ENCODE measurements around the gene COX7A2L.
"Not testable (repeated sequence)": the region's sequence is repeated elsewhere in the genome, so short reads cannot be mapped to it uniquely, and the experiment has no call there.

Gene COX7A2L

GRCh38 chr2:42359304-42359964 lies 1.6 kb downstream of the COX7A2L start:
- H3K4me1 ChIP-seq (ENCODE audit: control extremely low read depth in 1 of 4, control insufficient read depth in 4 of 4, insufficient read depth in 4 of 4, low read length in 3 of 4) = peaks cover 22 to 31% (median 26%) of the 10 kb centered on the region in 4 experiments
- no peaks in the 10 kb centered on the region for H3K27me3 ChIP-seq (replicated peaks in 2 of 5; ENCODE audit: control insufficient read depth in 4 of 5, insufficient read depth in 5 of 5, low read length in 4 of 5)
- peak overlapping the region in 6 of 7 experiments; percentile 92 to 99 (median 96) for H3K4me3 ChIP-seq (ENCODE audit: control insufficient read depth in 1 of 7, extremely low read depth in 1 of 7, insufficient read depth in 4 of 7, low read depth in 2 of 7, low read length in 6 of 7)
- H3K27ac ChIP-seq (ENCODE audit: insufficient read depth in 1 of 2, low read depth in 1 of 2, low read length in 2 of 2, poor library complexity in 1 of 2, severe bottlenecking in 2 of 2) = peak overlapping the region in 1 of 2 experiments; percentile 96
- H3K36me3 ChIP-seq (ENCODE audit: control insufficient read depth in 4 of 4, insufficient read depth in 4 of 4, low read length in 3 of 4) = peaks cover 0 to 2% (median 1%) of the 10 kb centered on the region in 4 experiments
- WGBS (ENCODE audit: insufficient coverage) = 6% methylated on average over 3 of the region's 6 CpGs
- DNase-seq = no peak
- CTCF ChIA-PET = no interaction called here
- no peaks in the 10 kb centered on the region for H3K9me3 ChIP-seq (ENCODE audit: control extremely low read depth in 1 of 5, control insufficient read depth in 4 of 5, insufficient read depth in 2 of 5, low read depth in 1 of 5, low read length in 4 of 5)
- POLR2A ChIA-PET = interaction anchor here (0.6 kb wide), 1 partner anchor 307 kb away, joined by 3 read pairs; no protein-coding TSS in a partner anchor

- ChIA-PET CTCF (interaction anchor here (1.0 to 1.6 kb wide), 2 partner anchors 25 to 487 kb away, joined by 3 read pairs; no protein-coding TSS in a partner anchor), POLR2A (no interaction called here)
- H3K9me3 ChIP-seq (ENCODE audit: control extremely low read depth in 1 of 5, control insufficient read depth in 4 of 5, insufficient read depth in 2 of 5, low read depth in 1 of 5, low read length in 4 of 5) = no peaks in the 10 kb centered on the region
- no peak for DNase-seq
- 80% methylated on average over 1 of the region's 5 CpGs for WGBS (ENCODE audit: insufficient coverage)
- H3K27ac ChIP-seq (ENCODE audit: insufficient read depth in 1 of 2, low read depth in 1 of 2, low read length in 2 of 2, poor library complexity in 1 of 2, severe bottlenecking in 2 of 2) = no peak overlapping the region
- H3K4me3 ChIP-seq (ENCODE audit: control insufficient read depth in 1 of 7, extremely low read depth in 1 of 7, insufficient read depth in 4 of 7, low read depth in 2 of 7, low read length in 6 of 7) = no peak overlapping the region
- H3K36me3 ChIP-seq (ENCODE audit: control insufficient read depth in 4 of 4, insufficient read depth in 4 of 4, low read length in 3 of 4) = peaks cover 13 to 33% (median 25%) of the 10 kb centered on the region in 4 experiments
- no peaks in the 10 kb centered on the region for H3K27me3 ChIP-seq (replicated peaks in 2 of 5; ENCODE audit: control insufficient read depth in 4 of 5, insufficient read depth in 5 of 5, low read length in 4 of 5)
- peaks cover under 1 to 9% (median 5%) of the 10 kb centered on the region in 4 experiments for H3K4me1 ChIP-seq (ENCODE audit: control extremely low read depth in 1 of 4, control insufficient read depth in 4 of 4, insufficient read depth in 4 of 4, low read length in 3 of 4)
Measured at GRCh38 chr2:42353792-42354429, 7.1 kb downstream of the COX7A2L start.

- H3K9me3 ChIP-seq (ENCODE audit: control extremely low read depth in 1 of 5, control insufficient read depth in 4 of 5, insufficient read depth in 2 of 5, low read depth in 1 of 5, low read length in 4 of 5) = no peaks in the 10 kb centered on the region
- peaks cover 11 to 41% (median 31%) of the 10 kb centered on the region in 4 experiments for H3K36me3 ChIP-seq (ENCODE audit: control insufficient read depth in 4 of 4, insufficient read depth in 4 of 4, low read length in 3 of 4)
- no peak overlapping the region for H3K4me3 ChIP-seq (ENCODE audit: control insufficient read depth in 1 of 7, extremely low read depth in 1 of 7, insufficient read depth in 4 of 7, low read depth in 2 of 7, low read length in 6 of 7)
- WGBS (ENCODE audit: insufficient coverage) = 100% methylated on average over 3 of the region's 5 CpGs
- CTCF ChIA-PET = no interaction called here
- no peak overlapping the region for H3K27ac ChIP-seq (ENCODE audit: insufficient read depth in 1 of 2, low read depth in 1 of 2, low read length in 2 of 2, poor library complexity in 1 of 2, severe bottlenecking in 2 of 2)
- POLR2A ChIA-PET = no interaction called here
- no peaks in the 10 kb centered on the region for H3K27me3 ChIP-seq (replicated peaks in 2 of 5; ENCODE audit: control insufficient read depth in 4 of 5, insufficient read depth in 5 of 5, low read length in 4 of 5)
- H3K4me1 ChIP-seq (ENCODE audit: control extremely low read depth in 1 of 4, control insufficient read depth in 4 of 4, insufficient read depth in 4 of 4, low read length in 3 of 4) = no peaks in the 10 kb centered on the region
- no peak for DNase-seq
Measured at GRCh38 chr2:42351864-42352263, 9.2 kb downstream of the COX7A2L start.

- Histone ChIP-seq H3K4me3 (ENCODE audit: control insufficient read depth in 1 of 7, extremely low read depth in 1 of 7, insufficient read depth in 4 of 7, low read depth in 2 of 7, low read length in 6 of 7) (no peak overlapping the region), H3K27ac (ENCODE audit: insufficient read depth in 1 of 2, low read depth in 1 of 2, low read length in 2 of 2, poor library complexity in 1 of 2, severe bottlenecking in 2 of 2) (no peak overlapping the region), H3K27me3 (replicated peaks in 2 of 5; ENCODE audit: control insufficient read depth in 4 of 5, insufficient read depth in 5 of 5, low read length in 4 of 5) (no peaks in the 10 kb centered on the region), H3K4me1 (ENCODE audit: control extremely low read depth in 1 of 4, control insufficient read depth in 4 of 4, insufficient read depth in 4 of 4, low read length in 3 of 4) (no peaks in the 10 kb centered on the region), H3K9me3 (ENCODE audit: control extremely low read depth in 1 of 5, control insufficient read depth in 4 of 5, insufficient read depth in 2 of 5, low read depth in 1 of 5, low read length in 4 of 5) (no peaks in the 10 kb centered on the region), H3K36me3 (ENCODE audit: control insufficient read depth in 4 of 4, insufficient read depth in 4 of 4, low read length in 3 of 4) (peaks cover 14 to 48% (median 35%) of the 10 kb centered on the region in 4 experiments)
- 100% methylated on average over 1 of the region's 3 CpGs for WGBS (ENCODE audit: insufficient coverage)
- no peak for DNase-seq
- POLR2A ChIA-PET = no interaction called here
- CTCF ChIA-PET = no interaction called here
Measured at GRCh38 chr2:42350434-42351063, 10.5 kb downstream of the COX7A2L start.

DNA sequence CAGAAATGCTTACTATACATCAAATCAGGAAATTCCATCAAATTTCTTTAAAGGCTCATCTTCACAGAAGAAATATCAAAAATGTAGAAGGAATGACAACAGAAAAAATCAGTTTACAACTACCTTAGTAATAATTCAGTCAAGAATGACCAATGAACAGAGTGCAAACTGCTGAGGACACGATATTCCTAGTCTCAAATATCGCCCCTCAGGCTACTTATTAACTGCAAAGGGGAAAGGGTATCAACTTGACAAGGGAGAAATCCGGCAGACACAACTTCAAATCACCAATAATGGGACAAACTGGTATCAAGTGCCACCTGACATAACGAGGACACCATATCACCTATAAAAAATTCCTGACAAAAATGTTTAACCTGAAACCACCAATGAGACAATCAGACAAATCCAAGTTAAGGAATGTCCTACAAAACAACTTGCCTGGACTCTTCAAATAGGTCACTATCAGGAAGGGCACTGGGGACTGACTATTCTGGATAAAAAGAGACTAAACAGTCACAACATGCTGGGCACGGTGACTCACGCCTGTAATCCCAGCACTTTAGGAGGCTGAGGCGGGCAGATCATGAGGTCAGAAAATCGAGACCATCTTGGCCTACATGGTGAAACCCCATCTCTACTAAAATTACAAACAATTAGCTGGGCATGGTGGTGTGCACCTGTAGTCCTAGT lies 12.8 kb downstream of the COX7A2L start:
- Histone ChIP-seq H3K36me3 (ENCODE audit: control insufficient read depth in 4 of 4, insufficient read depth in 4 of 4, low read length in 3 of 4) (peaks cover 14 to 62% (median 40%) of the 10 kb centered on the region in 4 experiments), H3K27ac (ENCODE audit: insufficient read depth in 1 of 2, low read depth in 1 of 2, low read length in 2 of 2, poor library complexity in 1 of 2, severe bottlenecking in 2 of 2) (no peak overlapping the region), H3K27me3 (replicated peaks in 2 of 5; ENCODE audit: control insufficient read depth in 4 of 5, insufficient read depth in 5 of 5, low read length in 4 of 5) (no peaks in the 10 kb centered on the region), H3K9me3 (ENCODE audit: control extremely low read depth in 1 of 5, control insufficient read depth in 4 of 5, insufficient read depth in 2 of 5, low read depth in 1 of 5, low read length in 4 of 5) (no peaks in the 10 kb centered on the region), H3K4me1 (ENCODE audit: control extremely low read depth in 1 of 4, control insufficient read depth in 4 of 4, insufficient read depth in 4 of 4, low read length in 3 of 4) (no peaks in the 10 kb centered on the region), H3K4me3 (ENCODE audit: control insufficient read depth in 1 of 7, extremely low read depth in 1 of 7, insufficient read depth in 4 of 7, low read depth in 2 of 7, low read length in 6 of 7) (no peak overlapping the region)
- DNase-seq = no peak
- CTCF ChIA-PET = no interaction called here
- POLR2A ChIA-PET = no interaction called here
- WGBS (ENCODE audit: insufficient coverage) = no CpG with 5 or more reads among the region's 8 CpGs

GRCh38 chr2:42347518-42347917 lies 13.5 kb downstream of the COX7A2L start:
- H3K4me1 ChIP-seq (ENCODE audit: control extremely low read depth in 1 of 4, control insufficient read depth in 4 of 4, insufficient read depth in 4 of 4, low read length in 3 of 4); H3K9me3 ChIP-seq (ENCODE audit: control extremely low read depth in 1 of 5, control insufficient read depth in 4 of 5, insufficient read depth in 2 of 5, low read depth in 1 of 5, low read length in 4 of 5); H3K27ac ChIP-seq (ENCODE audit: insufficient read depth in 1 of 2, low read depth in 1 of 2, low read length in 2 of 2, poor library complexity in 1 of 2, severe bottlenecking in 2 of 2); H3K27me3 ChIP-seq (replicated peaks in 2 of 5; ENCODE audit: control insufficient read depth in 4 of 5, insufficient read depth in 5 of 5, low read length in 4 of 5); POLR2A ChIA-PET; H3K4me3 ChIP-seq (ENCODE audit: control insufficient read depth in 1 of 7, extremely low read depth in 1 of 7, insufficient read depth in 4 of 7, low read depth in 2 of 7, low read length in 6 of 7); CTCF ChIA-PET; DNase-seq: not testable (repeated sequence)
- 99% methylated on average over 7 of the region's 12 CpGs for WGBS (ENCODE audit: insufficient coverage)
- H3K36me3 ChIP-seq (ENCODE audit: control insufficient read depth in 4 of 4, insufficient read depth in 4 of 4, low read length in 3 of 4) = peaks cover 14 to 62% (median 40%) of the 10 kb centered on the region in 4 experiments
